ENCODE results near the gene HSD17B12. TPM values are rescaled to one million over a fixed set of nuclear protein-coding genes. Genes with fewer than 3 reads are reported as not detected.

HSD17B12 gene
- total RNA-seq, 1 donor from 2014 or later = 48.2 TPM

GRCh38 chr11:43779306-43779705, 98.8 kb downstream of the HSD17B12 start:
- Histone ChIP-seq H3K27me3 (no peaks in the 10 kb centered on the region), H3K36me3 (no peaks in the 10 kb centered on the region), H3K4me3 (no peak overlapping the region), H3K9me3 (peaks cover 0 to 5% of the 10 kb centered on the region in 2 donors), H3K27ac (no peak overlapping the region), H3K4me1 (no peaks in the 10 kb centered on the region)
- intact Hi-C loops (cut with DNase I) = no loop called here
- no peak for DNase-seq (ENCODE audit: low spot score in 2 of 2)
- TF ChIP-seq CTCF (IDR thresholded peaks at IDR 0.05) = no peak

- no peak overlapping the region for H3K27ac ChIP-seq
- peaks cover 0 to under 1% of the 10 kb centered on the region in 2 donors for H3K4me1 ChIP-seq
- H3K4me3 ChIP-seq = no peak overlapping the region
- no peak for TF ChIP-seq CTCF (IDR thresholded peaks at IDR 0.05)
- no peaks in the 10 kb centered on the region for H3K36me3 ChIP-seq
- peaks cover 0 to 11% of the 10 kb centered on the region in 2 donors for H3K9me3 ChIP-seq
- DNase-seq (ENCODE audit: low spot score in 2 of 2) = no peak
- intact Hi-C loops (cut with DNase I) = no loop called here
- no peaks in the 10 kb centered on the region for H3K27me3 ChIP-seq
These were observed 103.8 kb downstream of the HSD17B12 start for GRCh38 chr11:43784301-43784700.

GRCh38 chr11:43784866-43785265, 104.3 kb downstream of the HSD17B12 start:
- intact Hi-C loops (cut with DNase I) = no loop called here
- H3K4me1 ChIP-seq = peaks cover 0 to 6% of the 10 kb centered on the region in 2 donors
- no peak overlapping the region for H3K4me3 ChIP-seq
- peaks cover 0 to 11% of the 10 kb centered on the region in 2 donors for H3K9me3 ChIP-seq
- no peaks in the 10 kb centered on the region for H3K36me3 ChIP-seq
- no peaks in the 10 kb centered on the region for H3K27me3 ChIP-seq
- DNase-seq (ENCODE audit: low spot score in 2 of 2) = no peak
- TF ChIP-seq CTCF (IDR thresholded peaks at IDR 0.05) = no peak
- no peak overlapping the region for H3K27ac ChIP-seq

- Histone ChIP-seq H3K27ac (no peak overlapping the region), H3K36me3 (no peaks in the 10 kb centered on the region), H3K4me1 (peaks cover 0 to 7% of the 10 kb centered on the region in 2 donors), H3K9me3 (peaks cover 0 to 11% of the 10 kb centered on the region in 2 donors), H3K4me3 (no peak overlapping the region), H3K27me3 (no peaks in the 10 kb centered on the region)
- no peak for TF ChIP-seq CTCF (IDR thresholded peaks at IDR 0.05)
- no peak for DNase-seq (ENCODE audit: low spot score in 2 of 2)
- intact Hi-C loops (cut with DNase I) = no loop called here
These were observed 104.8 kb downstream of the HSD17B12 start for GRCh38 chr11:43785318-43785717.

GRCh38 chr11:43786016-43786415, 105.5 kb downstream of the HSD17B12 start:
- H3K4me1 ChIP-seq = peaks cover 0 to 10% of the 10 kb centered on the region in 2 donors
- H3K4me3 ChIP-seq = no peak overlapping the region
- DNase-seq (ENCODE audit: low spot score in 2 of 2) = no peak
- H3K36me3 ChIP-seq = no peaks in the 10 kb centered on the region
- no peak overlapping the region for H3K27ac ChIP-seq
- peaks cover 0 to 11% of the 10 kb centered on the region in 2 donors for H3K9me3 ChIP-seq
- intact Hi-C loops (cut with DNase I) = no loop called here
- no peaks in the 10 kb centered on the region for H3K27me3 ChIP-seq
- TF ChIP-seq CTCF (IDR thresholded peaks at IDR 0.05) = no peak

GRCh38 chr11:43787824-43788223, 107.3 kb downstream of the HSD17B12 start:
- no peak for TF ChIP-seq CTCF (IDR thresholded peaks at IDR 0.05)
- intact Hi-C loops (cut with DNase I) = no loop called here
- DNase-seq (ENCODE audit: low spot score in 2 of 2) = no peak

More at GRCh38 chr11:43787824-43788223, 107.3 kb downstream of the HSD17B12 start:
- peak overlapping the region in 1 of 2 donors; percentile 2 for H3K27ac ChIP-seq
- no peaks in the 10 kb centered on the region for H3K36me3 ChIP-seq
- peaks cover 0 to 11% of the 10 kb centered on the region in 2 donors for H3K9me3 ChIP-seq
- H3K27me3 ChIP-seq = no peaks in the 10 kb centered on the region
- H3K4me3 ChIP-seq = no peak overlapping the region
- peaks cover 0 to 10% of the 10 kb centered on the region in 2 donors for H3K4me1 ChIP-seq

All from ascending aorta (tissue), 2 donors.